Cerebellar cortex (tissue), 1 donor: ENCODE measurements around the gene TMSB10.
"Not testable (repeated sequence)": the region's sequence is repeated elsewhere in the genome, so short reads cannot be mapped to it uniquely, and the experiment has no call there.

Source experiments
- DNase-seq: peaks from one replicate; pipeline ENCODE4 v3.0.0-alpha.2; 2015; ENCODE audit warnings: low spot score

The TMSB10 gene

GRCh38 chr2:84940088-84940470 lies 34.6 kb downstream of the TMSB10 start:
- DNase-seq: no peak

- DNase-seq: no peak
Observed at GRCh38 chr2:84940831-84941412, 35.5 kb downstream of the TMSB10 start.

GRCh38 chr2:84942166-84942565 lies 36.7 kb downstream of the TMSB10 start:
- no peak for DNase-seq

GRCh38 chr2:84942964-84943421 lies 37.5 kb downstream of the TMSB10 start:
- no peak for DNase-seq

- DNase-seq: no peak
Observed at GRCh38 chr2:84944295-84944909, 38.9 kb downstream of the TMSB10 start.

GRCh38 chr2:84945838-84946203 lies 40.4 kb downstream of the TMSB10 start:
- not testable (repeated sequence) for DNase-seq

- no peak for DNase-seq
Observed at GRCh38 chr2:84946204-84947009, 41.0 kb downstream of the TMSB10 start.

- DNase-seq: no peak
Observed at GRCh38 chr2:84947010-84947593, 41.6 kb downstream of the TMSB10 start.

GRCh38 chr2:84953535-84953934 lies 48.1 kb downstream of the TMSB10 start:
- DNase-seq: no peak

- DNase-seq: no peak
Observed at GRCh38 chr2:84954329-84954728, 48.9 kb downstream of the TMSB10 start.
